ENCODE results near the gene GUCA1C. TPM values are rescaled to one million over a fixed set of nuclear protein-coding genes. Genes with fewer than 3 reads are reported as not detected.

Gene GUCA1C
- total and polyA plus RNA-seq, 2 of the 8 experiments (the other 6 are each of a cell fraction or from before 2014, with no cell fraction given): not detected

DNA sequence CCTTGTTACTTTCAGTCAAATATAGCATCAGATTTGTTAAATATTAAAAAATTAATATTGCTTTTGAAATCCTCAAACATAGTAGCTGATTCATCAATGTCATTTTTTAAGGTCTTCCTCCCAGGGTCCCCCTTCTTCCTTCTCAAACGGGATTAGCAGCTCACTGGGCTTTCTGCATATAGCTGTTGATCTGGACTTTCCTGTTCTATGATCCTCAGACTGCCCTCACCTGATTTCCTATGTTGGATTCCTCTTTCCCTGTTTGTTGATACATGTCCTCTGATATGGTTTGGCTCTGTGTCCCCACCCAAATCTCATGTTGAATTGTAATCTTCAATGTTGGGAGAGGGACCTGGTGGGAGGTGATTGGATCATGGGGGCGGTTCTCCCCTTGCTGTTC lies 5.8 kb downstream of the GUCA1C start:
- Histone ChIP-seq H3K4ac (replicated peaks; ENCODE audit: insufficient read length, low read depth, low read length) (no peak overlapping the region), H3K79me2 (ENCODE audit: control insufficient read depth in 1 of 2, insufficient read depth in 2 of 2, low read length in 2 of 2) (no peaks in the 10 kb centered on the region), H2BK12ac (ENCODE audit: low read depth, low read length) (no peak overlapping the region), H3K4me1 (replicated peaks in 1 of 4; ENCODE audit: control insufficient read depth in 3 of 4, insufficient read depth in 4 of 4, low read length in 3 of 4) (no peaks in the 10 kb centered on the region; a peak in 1 of 7 replicates), H3K9me3 (ENCODE audit: insufficient read depth in 2 of 2, low read depth in 1 of 2, low read length in 1 of 2) (no peaks in the 10 kb centered on the region), H3K18ac (ENCODE audit: extremely low read depth, low read length) (no peak overlapping the region), H4K8ac (ENCODE audit: extremely low read depth, insufficient read depth, low read length) (no peak overlapping the region), H3K27me3 (replicated peaks in 1 of 4; ENCODE audit: control insufficient read depth in 3 of 4, extremely low read depth in 1 of 4, insufficient read depth in 3 of 4, low read length in 3 of 4) (no peaks in the 10 kb centered on the region), H3K14ac (ENCODE audit: insufficient read length) (no peak overlapping the region), H3K4me3 (ENCODE audit: extremely low read depth in 1 of 4, insufficient read depth in 2 of 4, low read depth in 3 of 4, low read length in 4 of 4) (no peak overlapping the region), H3K36me3 (ENCODE audit: control insufficient read depth in 2 of 4, insufficient read depth in 4 of 4, low read length in 3 of 4) (no peaks in the 10 kb centered on the region), H2BK15ac (ENCODE audit: low read length) (no peak overlapping the region), H4K5ac (ENCODE audit: insufficient read length, low read depth, low read length) (no peak overlapping the region), H2BK120ac (replicated peaks; ENCODE audit: low read depth, low read length) (no peak overlapping the region), H3K56ac (replicated peaks; ENCODE audit: insufficient read length, low read depth, low read length) (no peak overlapping the region), H3K4me2 (ENCODE audit: insufficient read depth in 1 of 2, low read depth in 2 of 2, low read length in 2 of 2) (no peak overlapping the region), H2BK20ac (ENCODE audit: low read length) (no peak overlapping the region), H3K9ac (replicated peaks in 1 of 4; ENCODE audit: extremely low read depth in 1 of 4, low read depth in 3 of 4, low read length in 3 of 4) (no peak overlapping the region), H4K91ac (replicated peaks; ENCODE audit: insufficient read length, low read length) (no peak overlapping the region), H3K23me2 (ENCODE audit: low read depth, low read length) (no peaks in the 10 kb centered on the region), H3K23ac (ENCODE audit: insufficient read length) (no peak overlapping the region), H2AFZ (ENCODE audit: low read length) (no peak overlapping the region), H2AK5ac (ENCODE audit: low read depth, low read length) (no peak overlapping the region), H4K20me1 (replicated peaks in 1 of 2; ENCODE audit: control insufficient read depth in 1 of 2, insufficient read depth in 2 of 2, low read length in 2 of 2) (no peaks in the 10 kb centered on the region), H3K27ac (ENCODE audit: low read depth, low read length) (no peak overlapping the region), H3K79me1 (ENCODE audit: low read depth, low read length) (no peaks in the 10 kb centered on the region), H2BK5ac (ENCODE audit: low read depth, low read length) (no peak overlapping the region)
- ChIA-PET POLR2A (ENCODE audit: partially characterized antibody) (no interaction called here), CTCF (ENCODE audit: partially characterized antibody) (interaction anchor here (0.9 to 1.6 kb wide), 2 partner anchors 37 to 150 kb away, joined by 3 to 5 read pairs; no protein-coding TSS in a partner anchor)
- 86% methylated on average over 2 of the region's 2 CpGs; no CpG with 5 or more reads in 1 of the 2 experiments for WGBS, 2 experiments (ENCODE audit: extremely low coverage in 1 of 2, insufficient coverage in 1 of 2, insufficient read length in 1 of 2, insufficient replicate concordance in 2 of 2, low coverage in 1 of 2, low lambda C conversion rate in 2 of 2, missing lambda C conversion rate in 1 of 2)
- DNase-seq (ENCODE audit: low read depth in 1 of 2, low spot score in 2 of 2) (no peak), FAIRE-seq (no peak)
- no peak for TF ChIP-seq JUN (IDR thresholded peaks at IDR 0.05; ENCODE audit: low read depth, low read length)
